SK-N-SH treated with all-trans-retinoic acid at 6 μM for 48 hours (cell line): ENCODE measurements around the gene SLC44A3.
A peak's percentile ranks its signal among the peaks of the same experiment; 100 is the strongest.

ENCODE experiments used
- ATAC-seq: fragments of 200-7000 bp; cut with Tn5 transposase; 3 replicates; pipeline ENCODE4 v1.9.1; 2020; ENCODE audit warnings: mild to moderate bottlenecking, moderate library complexity
- BACH2 ChIP-seq: fragments of 250-450 bp; sonication (Bioruptor Pico); IDR thresholded peaks from 2 replicates; pipeline ENCODE4 v1.9.0; 2021; ENCODE audit warnings: mild to moderate bottlenecking, borderline replicate concordance
- CSDC2 ChIP-seq: fragments of 250-450 bp; sonication (Bioruptor Pico); IDR thresholded peaks from 2 replicates; pipeline ENCODE4 v1.5.0; 2020; ENCODE audit warnings: mild to moderate bottlenecking, moderate library complexity
- CSRNP3 ChIP-seq: fragments of 250-450 bp; sonication (Bioruptor Pico); IDR thresholded peaks from 2 replicates; pipeline ENCODE4 v1.5.1; 2021; ENCODE audit warnings: mild to moderate bottlenecking, moderate library complexity
- ESRRG ChIP-seq: fragments of 250-450 bp; sonication (Bioruptor Pico); IDR thresholded peaks from 2 replicates; pipeline ENCODE4 v1.6.1; 2021; ENCODE audit warnings: mild to moderate bottlenecking
- GLIS3 ChIP-seq: fragments of 250-450 bp; sonication (Bioruptor Pico); IDR thresholded peaks from 2 replicates; pipeline ENCODE4 v1.5.0; 2020; ENCODE audit warnings: mild to moderate bottlenecking, moderate library complexity
- ISL1 ChIP-seq: fragments of 250-450 bp; sonication (Bioruptor Pico); IDR thresholded peaks from 2 replicates; pipeline ENCODE4 v2.1.2; 2022; ENCODE audit warnings: mild to moderate bottlenecking, moderate library complexity
- OSR1 ChIP-seq: fragments of 250-450 bp; sonication (Bioruptor Pico); IDR thresholded peaks from 2 replicates; pipeline ENCODE4 v1.8.0; 2022; ENCODE audit warnings: moderate library complexity, mild to moderate bottlenecking, inconsistent platforms
- PATZ1 ChIP-seq: fragments of 250-450 bp; sonication (Bioruptor Pico); IDR thresholded peaks from 2 replicates; pipeline ENCODE4 v1.8.0; 2020; ENCODE audit warnings: mild to moderate bottlenecking, moderate library complexity, borderline replicate concordance
- PPARA ChIP-seq: fragments of 250-450 bp; sonication (Bioruptor Pico); IDR thresholded peaks from 2 replicates; pipeline ENCODE4 v1.5.0; 2020; ENCODE audit warnings: mild to moderate bottlenecking, borderline replicate concordance
- RARB ChIP-seq: fragments of 250-450 bp; sonication (Bioruptor Pico); IDR thresholded peaks from 2 replicates; pipeline ENCODE4 v1.8.0; 2021; ENCODE audit warnings: mild to moderate bottlenecking, moderate library complexity
- SNAI2 ChIP-seq: fragments of 250-450 bp; sonication (Bioruptor Pico); IDR thresholded peaks from 2 replicates; pipeline ENCODE4 v1.5.0; 2020; ENCODE audit warnings: mild to moderate bottlenecking, moderate library complexity
- TCF4 ChIP-seq: fragments of 250-450 bp; sonication (Bioruptor Pico); IDR thresholded peaks from 2 replicates; pipeline ENCODE4 v1.8.0; 2021; ENCODE audit warnings: mild to moderate bottlenecking, moderate library complexity, borderline replicate concordance
- TOX ChIP-seq: fragments of 250-450 bp; sonication (Bioruptor Pico); IDR thresholded peaks from 2 replicates; pipeline ENCODE4 v1.8.0; 2021; ENCODE audit warnings: mild to moderate bottlenecking, moderate library complexity, borderline replicate concordance
- TSHZ2 ChIP-seq: fragments of 250-450 bp; sonication (Bioruptor Pico); IDR thresholded peaks from 2 replicates; pipeline ENCODE4 v1.5.0; 2020; ENCODE audit warnings: mild to moderate bottlenecking, moderate library complexity
- ZC3H10 ChIP-seq: fragments of 250-450 bp; sonication (Bioruptor Pico); IDR thresholded peaks from 2 replicates; pipeline ENCODE4 v1.5.1; 2021; ENCODE audit warnings: mild to moderate bottlenecking, moderate library complexity
- ZFP3 ChIP-seq: fragments of 250-450 bp; sonication (Bioruptor Pico); IDR thresholded peaks from 2 replicates; pipeline ENCODE4 v1.5.0; 2020; ENCODE audit warnings: mild to moderate bottlenecking, moderate library complexity
- ZFP30 ChIP-seq: fragments of 450-650 bp; formaldehyde crosslinking; IDR thresholded peaks from 2 replicates; pipeline ENCODE4 v1.5.0; 2022; ENCODE audit warnings: mild to moderate bottlenecking, moderate library complexity
- ZNF565 ChIP-seq: fragments of 450-650 bp; formaldehyde crosslinking; conservative IDR thresholded peaks from 2 replicates; pipeline ENCODE4 v1.5.0; 2020; ENCODE audit warnings: low read depth, mild to moderate bottlenecking, moderate library complexity
- ZNF70 ChIP-seq: fragments of 450-650 bp; formaldehyde crosslinking; IDR thresholded peaks from 2 replicates; pipeline ENCODE4 v1.5.0; 2020; ENCODE audit warnings: mild to moderate bottlenecking, moderate library complexity
- ZNF8 ChIP-seq: fragments of 450-650 bp; formaldehyde crosslinking; IDR thresholded peaks from 2 replicates; pipeline ENCODE4 v1.5.0; 2020; ENCODE audit warnings: mild to moderate bottlenecking, moderate library complexity
- TF ChIP-seq, protein P1 (sequence below): fragments of 250-450 bp; sonication (Bioruptor Pico); IDR thresholded peaks from 2 replicates; pipeline ENCODE4 v1.5.1; 2020; ENCODE audit warnings: low read depth, mild to moderate bottlenecking, moderate library complexity
- TF ChIP-seq, protein P2 (sequence below): fragments of 250-450 bp; sonication (Bioruptor Pico); IDR thresholded peaks from 2 replicates; pipeline ENCODE4 v1.8.0; 2021; ENCODE audit warnings: low read depth, mild to moderate bottlenecking, moderate library complexity, borderline replicate concordance

The SLC44A3 gene

GRCh38 chr1:94778808-94779207 is 41.3 kb upstream of the SLC44A3 start:
- no peak for TF ChIP-seq PATZ1 (CRISPR knock-in tag)
- no peak for TF ChIP-seq BACH2 (CRISPR knock-in tag)
- no peak for TF ChIP-seq ZC3H10 (CRISPR knock-in tag)
- no peak for TF ChIP-seq ZNF8
- TF ChIP-seq ZNF70 (CRISPR knock-in tag): no peak
- no peak for TF ChIP-seq CSDC2 (CRISPR knock-in tag)
- TF ChIP-seq ZFP3: no peak
- no peak for TF ChIP-seq TOX
- no peak for TF ChIP-seq GLIS3
- TF ChIP-seq PPARA (CRISPR knock-in tag): no peak
- TF ChIP-seq ESRRG: no peak
- no peak for TF ChIP-seq RARB
- TF ChIP-seq ZNF565 (CRISPR knock-in tag): no peak
- TF ChIP-seq, protein P1, sequence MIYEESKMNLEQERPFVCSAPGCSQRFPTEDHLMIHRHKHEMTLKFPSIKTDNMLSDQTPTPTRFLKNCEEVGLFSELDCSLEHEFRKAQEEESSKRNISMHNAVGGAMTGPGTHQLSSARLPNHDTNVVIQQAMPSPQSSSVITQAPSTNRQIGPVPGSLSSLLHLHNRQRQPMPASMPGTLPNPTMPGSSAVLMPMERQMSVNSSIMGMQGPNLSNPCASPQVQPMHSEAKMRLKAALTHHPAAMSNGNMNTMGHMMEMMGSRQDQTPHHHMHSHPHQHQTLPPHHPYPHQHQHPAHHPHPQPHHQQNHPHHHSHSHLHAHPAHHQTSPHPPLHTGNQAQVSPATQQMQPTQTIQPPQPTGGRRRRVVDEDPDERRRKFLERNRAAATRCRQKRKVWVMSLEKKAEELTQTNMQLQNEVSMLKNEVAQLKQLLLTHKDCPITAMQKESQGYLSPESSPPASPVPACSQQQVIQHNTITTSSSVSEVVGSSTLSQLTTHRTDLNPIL (CRISPR knock-in tag): no peak
- TF ChIP-seq SNAI2 (CRISPR knock-in tag): no peak
- TF ChIP-seq, protein P2, sequence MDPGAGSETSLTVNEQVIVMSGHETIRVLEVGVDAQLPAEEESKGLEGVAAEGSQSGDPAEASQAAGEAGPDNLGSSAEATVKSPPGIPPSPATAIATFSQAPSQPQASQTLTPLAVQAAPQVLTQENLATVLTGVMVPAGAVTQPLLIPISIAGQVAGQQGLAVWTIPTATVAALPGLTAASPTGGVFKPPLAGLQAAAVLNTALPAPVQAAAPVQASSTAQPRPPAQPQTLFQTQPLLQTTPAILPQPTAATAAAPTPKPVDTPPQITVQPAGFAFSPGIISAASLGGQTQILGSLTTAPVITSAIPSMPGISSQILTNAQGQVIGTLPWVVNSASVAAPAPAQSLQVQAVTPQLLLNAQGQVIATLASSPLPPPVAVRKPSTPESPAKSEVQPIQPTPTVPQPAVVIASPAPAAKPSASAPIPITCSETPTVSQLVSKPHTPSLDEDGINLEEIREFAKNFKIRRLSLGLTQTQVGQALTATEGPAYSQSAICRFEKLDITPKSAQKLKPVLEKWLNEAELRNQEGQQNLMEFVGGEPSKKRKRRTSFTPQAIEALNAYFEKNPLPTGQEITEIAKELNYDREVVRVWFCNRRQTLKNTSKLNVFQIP (CRISPR knock-in tag): no peak
- no peak for TF ChIP-seq ISL1 (CRISPR knock-in tag)
- TF ChIP-seq ZFP30: no peak
- TF ChIP-seq TCF4: no peak
- TF ChIP-seq CSRNP3 (CRISPR knock-in tag): no peak
- ATAC-seq: no peak

- ATAC-seq: peak; percentile 95
- no peak for TF ChIP-seq SNAI2 (CRISPR knock-in tag)
- no peak for TF ChIP-seq TOX
- no peak for TF ChIP-seq ZNF70 (CRISPR knock-in tag)
- no peak for TF ChIP-seq ISL1 (CRISPR knock-in tag)
- TF ChIP-seq TCF4: no peak
- no peak for TF ChIP-seq ZNF8
- no peak for TF ChIP-seq ZC3H10 (CRISPR knock-in tag)
- TF ChIP-seq, protein P1 (CRISPR knock-in tag): no peak
- no peak for TF ChIP-seq ZNF565 (CRISPR knock-in tag)
- TF ChIP-seq TSHZ2 (CRISPR knock-in tag): no peak
- TF ChIP-seq ESRRG: no peak
- TF ChIP-seq OSR1 (CRISPR knock-in tag): no peak
- TF ChIP-seq CSDC2 (CRISPR knock-in tag): no peak
- TF ChIP-seq PPARA (CRISPR knock-in tag): no peak
- TF ChIP-seq PATZ1 (CRISPR knock-in tag): no peak
- no peak for TF ChIP-seq ZFP30
These were observed 36.6 kb upstream of the SLC44A3 start for GRCh38 chr1:94783342-94784189.
